ENCODE data around the gene MTA2. TPM values are rescaled to one million over a fixed set of nuclear protein-coding genes. Genes with fewer than 3 reads are reported as not detected.

MTA2 gene
- total and polyA plus RNA-seq, 10 of the 15 experiments (the other 5 are each of a cell fraction or from before 2014, with no cell fraction given), result 6.7 to 201 (median 113) TPM

GRCh38 chr11:62575837-62576236 is 25.8 kb downstream of the MTA2 start:
- Histone ChIP-seq H3K9me3 (replicated peaks; ENCODE audit: control insufficient read depth, insufficient read depth, low read length) (no peaks in the 10 kb centered on the region), H3K36me3 (ENCODE audit: control insufficient read depth in 2 of 2, insufficient read depth in 2 of 2, low read length in 1 of 2) (peaks cover 12 to 21% of the 10 kb centered on the region in 2 experiments; a peak in 3 of 4 replicates), H3K9ac (ENCODE audit: control insufficient read depth, insufficient read depth, low read length) (no peak overlapping the region), H3K79me2 (ENCODE audit: control insufficient read depth, insufficient read depth, low read length) (peaks cover 38% of the 10 kb centered on the region), H3K27ac (ENCODE audit: control insufficient read depth, insufficient read depth) (no peak overlapping the region), H3K27me3 (replicated peaks in 1 of 2; ENCODE audit: control insufficient read depth in 2 of 2, insufficient read depth in 2 of 2, low read length in 1 of 2) (no peaks in the 10 kb centered on the region), H3K4me2 (ENCODE audit: control insufficient read depth, insufficient read depth) (no peak overlapping the region), H3K4me1 (ENCODE audit: control insufficient read depth, insufficient read depth, low read length) (peaks cover 18% of the 10 kb centered on the region), H2AFZ (ENCODE audit: control insufficient read depth, low read depth, low read length) (no peak overlapping the region), H4K20me1 (ENCODE audit: control insufficient read depth, insufficient read depth) (no peaks in the 10 kb centered on the region), H3K4me3 (no peak overlapping the region)
- FAIRE-seq, result no peak
- POLR2A ChIA-PET, result interaction anchor here (1.4 to 5.0 kb wide), 3 partner anchors 10 to 24 kb away, joined by 3 to 37 read pairs (median 18); partner anchors contain the start of gene TUT1
- 97% methylated on average over 14 of the region's 14 CpGs for WGBS (ENCODE audit: insufficient coverage, insufficient replicate concordance, low lambda C conversion rate, missing lambda C conversion rate)
- SMC1A ChIA-PET (ENCODE audit: uncharacterized antibody, unreplicated experiment), result no interaction called here
- no peak for DNase-seq (ENCODE audit: low read depth, low spot score)
- intact Hi-C loops (cut with micrococcal nuclease; ENCODE audit: unreplicated experiment) (no loop called here), in situ Hi-C loops (cut with MboI) (no loop called here)
- ATAC-seq, result no peak
- BruUV-seq (replicated peaks), result no TSS peak
- RAD21 ChIA-PET (ENCODE audit: unreplicated experiment), result interaction anchor here (2.8 kb wide), 1 partner anchor 24 kb away, joined by 19 read pairs; no protein-coding TSS in a partner anchor
- CTCF ChIA-PET, result no interaction called here
- no peak for TF ChIP-seq CBX3 (IDR thresholded peaks at IDR 0.05; ENCODE audit: borderline replicate concordance, low read depth)
- no peak for TF ChIP-seq JUND (IDR thresholded peaks at IDR 0.05; ENCODE audit: low read depth, low read length)
- TF ChIP-seq BMI1 (IDR thresholded peaks at IDR 0.05; ENCODE audit: borderline replicate concordance), result no peak
- TF ChIP-seq MEF2B (IDR thresholded peaks at IDR 0.05; ENCODE audit: partially characterized antibody, poor library complexity, severe bottlenecking), result no peak
- TF ChIP-seq SP1 (IDR thresholded peaks at IDR 0.05; ENCODE audit: low read depth, low read length), result no peak
- no peak for TF ChIP-seq ZNF687 (IDR thresholded peaks at IDR 0.05)
- TF ChIP-seq IRF4 (IDR thresholded peaks at IDR 0.05; ENCODE audit: low read depth, low read length), result no peak
- TF ChIP-seq NFXL1 (IDR thresholded peaks at IDR 0.05; ENCODE audit: borderline replicate concordance), result no peak
- TF ChIP-seq IKZF1 (conservative IDR thresholded peaks at IDR 0.05), result no peak
- TF ChIP-seq EZH2 (IDR thresholded peaks at IDR 0.05; ENCODE audit: borderline replicate concordance, control insufficient read depth, low read depth, low read length), result no peak
- no peak for TF ChIP-seq EP300 (IDR thresholded peaks at IDR 0.05; ENCODE audit: borderline replicate concordance in 1 of 2, control insufficient read depth in 1 of 2, low read depth in 2 of 2, low read length in 2 of 2)
- no peak for TF ChIP-seq RAD51 (IDR thresholded peaks at IDR 0.05)
- TF ChIP-seq ETV6 (conservative IDR thresholded peaks at IDR 0.05 in 1 of 2, IDR thresholded peaks at IDR 0.05 in 1 of 2; ENCODE audit: borderline replicate concordance in 1 of 2, low read depth in 1 of 2), result no peak
- TF ChIP-seq NR2C2 (IDR thresholded peaks at IDR 0.05; ENCODE audit: borderline replicate concordance, control insufficient read depth, insufficient read length, low read depth), result no peak
- TF ChIP-seq IRF3 (IDR thresholded peaks at IDR 0.05), result no peak
- TF ChIP-seq PBX3 (IDR thresholded peaks at IDR 0.05; ENCODE audit: insufficient replicate concordance, low read depth, low read length), result no peak

Measured in GM12878 (cell line).